Common myeloid progenitor, CD34-positive (primary cell): Measurements from ENCODE around the gene LRRK2.

Source experiments
- CTCF ChIA-PET: fragments of 350-600 bp; sonication (Branson Sonifier 250); formaldehyde crosslinking; loops from one replicate; lab custom pipeline; 2021; ENCODE audit warnings: antibody characterized with exemption; lab: Charles Lee
- POLR2A ChIA-PET: fragments of 350-600 bp; sonication (Branson Sonifier 250); formaldehyde crosslinking; loops from one replicate; lab custom pipeline; 2021; ENCODE audit warnings: antibody characterized with exemption; lab: Charles Lee
- DNase-seq, 3 donors: peaks; one replicate each; pipeline versions ENCODE4 v3.0.0 to v3.0.0-alpha.2; 2013
- H3K27ac ChIP-seq, 2 experiments: 1 replicate in 1 of 2; 2 replicates in 1 of 2; pipeline ENCODE4 v1.7.0; 2013; ENCODE audit warnings: inconsistent platforms in 2 of 2, low read length in 2 of 2, mild to moderate bottlenecking in 2 of 2, low read depth in 1 of 2, moderate library complexity in 1 of 2; ENCODE audit not compliant: severe bottlenecking in 2 of 2, insufficient read depth in 1 of 2, poor library complexity in 1 of 2
- H3K27me3 ChIP-seq, 5 experiments: replicated peaks in 2 of 5; 1 replicate in 3 of 5; 2 replicates in 2 of 5; pipeline versions ENCODE4 v1.6.1 to v1.7.0; 2013; ENCODE audit warnings: low read length in 4 of 5, mild to moderate bottlenecking in 2 of 5, moderate library complexity in 2 of 5, inconsistent platforms in 1 of 5; ENCODE audit not compliant: insufficient read depth in 5 of 5, control insufficient read depth in 4 of 5
- H3K36me3 ChIP-seq, 4 experiments: 1 replicate in 2 of 4; 2 replicates in 2 of 4; pipeline versions ENCODE4 v1.6.1 to v1.7.0; 2013; ENCODE audit warnings: low read length in 3 of 4, control low read depth in 1 of 4, mild to moderate bottlenecking in 1 of 4; ENCODE audit not compliant: control insufficient read depth in 4 of 4, insufficient read depth in 4 of 4
- H3K4me1 ChIP-seq, 4 experiments: 1 replicate in 3 of 4; 2 replicates in 1 of 4; pipeline versions ENCODE4 v1.6.1 to v1.7.1; 2013; ENCODE audit warnings: low read length in 3 of 4, mild to moderate bottlenecking in 3 of 4, control low read depth in 1 of 4, inconsistent platforms in 1 of 4, moderate library complexity in 1 of 4; ENCODE audit not compliant: control insufficient read depth in 4 of 4, insufficient read depth in 4 of 4; ENCODE audit errors: control extremely low read depth in 1 of 4
- H3K4me3 ChIP-seq, 7 experiments: 1 replicate in 4 of 7; 2 replicates in 3 of 7; pipeline versions ENCODE4 v1.5.1 to v1.7.0; 2013; ENCODE audit warnings: mild to moderate bottlenecking in 7 of 7, low read length in 6 of 7, moderate library complexity in 6 of 7, inconsistent platforms in 2 of 7, low read depth in 2 of 7, control low read depth in 1 of 7; ENCODE audit not compliant: insufficient read depth in 4 of 7, control insufficient read depth in 1 of 7; ENCODE audit errors: extremely low read depth in 1 of 7
- H3K9me3 ChIP-seq, 5 experiments: 1 replicate in 4 of 5; 2 replicates in 1 of 5; pipeline versions ENCODE4 v1.6.1 to v1.7.1; 2013; ENCODE audit warnings: low read length in 4 of 5, mild to moderate bottlenecking in 2 of 5, inconsistent platforms in 1 of 5, low read depth in 1 of 5, moderate library complexity in 1 of 5; ENCODE audit not compliant: control insufficient read depth in 4 of 5, insufficient read depth in 2 of 5; ENCODE audit errors: control extremely low read depth in 1 of 5
- whole genome bisulfite sequencing: methylation state at CpG from one replicate; pipeline ENCODE4 v1.1.5; 2013; ENCODE audit not compliant: insufficient coverage; 5-methylcytosine and 5-hydroxymethylcytosine counted together

Gene LRRK2

DNA sequence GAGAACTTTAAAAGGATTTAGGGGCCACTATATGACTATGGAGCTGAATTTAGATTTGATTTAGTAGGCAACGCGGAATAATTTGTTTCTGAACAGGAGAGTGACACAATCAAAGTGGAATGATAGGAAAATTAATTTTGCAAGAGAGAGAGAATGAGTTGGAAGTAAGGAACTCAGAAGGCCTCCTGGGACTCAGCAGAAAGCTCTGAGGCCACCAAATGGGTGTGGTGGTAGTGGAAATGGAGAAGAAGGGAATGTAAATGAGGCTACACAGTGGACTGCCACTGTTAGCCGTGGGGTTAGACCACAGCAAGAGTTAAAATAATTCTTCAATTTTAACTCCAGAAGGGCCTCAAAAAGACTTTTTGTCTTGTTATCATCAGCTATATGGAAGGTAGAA is 102.7 kb downstream of the LRRK2 start:
- no peak overlapping the region for H3K4me3 ChIP-seq
- POLR2A ChIA-PET, result no interaction called here
- no peaks in the 10 kb centered on the region for H3K4me1 ChIP-seq
- CTCF ChIA-PET, result interaction anchor here (1.1 kb wide), 1 partner anchor 13 kb away, joined by 7 read pairs; no protein-coding TSS in a partner anchor
- 100% methylated on average over 2 of the region's 3 CpGs for WGBS
- H3K9me3 ChIP-seq, result peaks cover 0 to 5% (median 0%) of the 10 kb centered on the region in 5 experiments
- no peak for DNase-seq
- H3K27ac ChIP-seq, result no peak overlapping the region
- no peaks in the 10 kb centered on the region for H3K36me3 ChIP-seq
- no peaks in the 10 kb centered on the region for H3K27me3 ChIP-seq

DNA sequence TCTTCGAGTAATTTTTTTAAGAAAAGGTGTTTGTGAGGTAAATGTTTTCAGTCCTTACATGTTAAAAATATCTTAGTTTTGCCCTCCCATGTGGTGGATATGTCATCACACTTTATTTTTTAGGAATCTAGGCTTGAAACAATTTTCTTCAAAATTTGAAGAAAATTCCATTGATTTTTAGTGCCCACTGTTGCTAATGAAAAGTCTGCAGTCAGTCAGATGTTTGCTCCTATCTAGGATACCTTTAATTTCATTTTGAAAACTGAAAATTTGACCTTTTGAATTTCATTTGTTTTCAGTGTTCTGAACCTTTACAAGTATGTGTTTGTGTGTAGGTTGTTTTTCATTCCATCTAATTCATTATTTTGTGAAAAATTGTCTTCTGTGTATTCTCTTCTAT is 105.4 kb downstream of the LRRK2 start:
- H3K4me1 ChIP-seq, result no peaks in the 10 kb centered on the region
- no CpG with 5 or more reads among the region's 1 CpG for WGBS
- H3K36me3 ChIP-seq, result no peaks in the 10 kb centered on the region
- H3K9me3 ChIP-seq, result peaks cover 0 to 5% (median 0%) of the 10 kb centered on the region in 5 experiments
- DNase-seq, result no peak
- no peak overlapping the region for H3K27ac ChIP-seq
- H3K4me3 ChIP-seq, result no peak overlapping the region
- H3K27me3 ChIP-seq, result no peaks in the 10 kb centered on the region
- POLR2A ChIA-PET, result no interaction called here
- CTCF ChIA-PET, result no interaction called here

DNA sequence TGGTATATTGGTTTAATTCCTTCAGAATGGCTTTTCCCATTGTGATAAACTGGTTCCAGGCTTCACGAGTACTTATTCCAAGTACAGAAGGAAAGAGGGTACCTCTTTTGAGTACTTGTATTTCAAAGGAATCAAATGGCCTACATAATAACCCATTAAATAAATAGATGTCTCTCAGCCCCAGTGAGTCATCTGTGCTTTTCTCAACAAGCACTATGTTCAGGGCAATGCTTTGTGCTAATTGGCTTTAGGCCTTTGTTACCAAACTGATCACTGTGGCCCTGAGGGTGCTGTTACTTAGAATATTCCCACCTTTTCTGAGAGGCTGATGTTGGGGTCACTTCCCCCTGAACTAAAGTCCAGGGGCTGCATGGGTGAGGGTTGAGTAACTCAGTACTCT is 107.1 kb downstream of the LRRK2 start:
- H3K36me3 ChIP-seq, result no peaks in the 10 kb centered on the region
- no peak overlapping the region for H3K27ac ChIP-seq
- ChIA-PET CTCF (no interaction called here), POLR2A (no interaction called here)
- H3K9me3 ChIP-seq, result peaks cover 0 to 5% (median 0%) of the 10 kb centered on the region in 5 experiments
- 67% methylated on average over 1 of the region's 1 CpG for WGBS
- H3K4me1 ChIP-seq, result no peaks in the 10 kb centered on the region
- DNase-seq, result no peak
- no peaks in the 10 kb centered on the region for H3K27me3 ChIP-seq
- no peak overlapping the region for H3K4me3 ChIP-seq

DNA sequence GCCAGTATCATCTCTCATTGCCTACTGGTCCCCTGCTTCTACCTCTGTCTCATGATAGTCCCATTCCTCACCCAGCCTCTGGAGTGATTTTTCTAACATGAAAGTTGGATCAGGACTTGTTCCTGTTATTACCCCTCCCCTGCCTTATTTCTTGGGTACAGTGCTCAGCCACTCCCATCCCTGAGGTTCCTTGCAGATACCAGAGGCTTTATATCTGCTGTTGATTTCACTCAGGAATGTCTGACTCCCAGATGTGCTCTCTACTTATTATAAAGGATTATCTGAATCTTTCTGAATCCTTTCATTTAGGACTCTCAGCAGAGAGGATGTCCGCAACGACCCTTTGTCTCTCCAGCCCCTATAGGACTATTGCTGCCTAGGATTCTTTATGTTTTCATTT is 111.2 kb downstream of the LRRK2 start:
- H3K27me3 ChIP-seq, result no peaks in the 10 kb centered on the region
- peaks cover 0 to 5% (median 0%) of the 10 kb centered on the region in 5 experiments for H3K9me3 ChIP-seq
- H3K36me3 ChIP-seq, result no peaks in the 10 kb centered on the region
- no peak overlapping the region for H3K4me3 ChIP-seq
- ChIA-PET CTCF (no interaction called here), POLR2A (no interaction called here)
- H3K4me1 ChIP-seq, result no peaks in the 10 kb centered on the region
- no CpG with 5 or more reads among the region's 2 CpGs for WGBS
- H3K27ac ChIP-seq, result no peak overlapping the region
- DNase-seq, result no peak

DNA sequence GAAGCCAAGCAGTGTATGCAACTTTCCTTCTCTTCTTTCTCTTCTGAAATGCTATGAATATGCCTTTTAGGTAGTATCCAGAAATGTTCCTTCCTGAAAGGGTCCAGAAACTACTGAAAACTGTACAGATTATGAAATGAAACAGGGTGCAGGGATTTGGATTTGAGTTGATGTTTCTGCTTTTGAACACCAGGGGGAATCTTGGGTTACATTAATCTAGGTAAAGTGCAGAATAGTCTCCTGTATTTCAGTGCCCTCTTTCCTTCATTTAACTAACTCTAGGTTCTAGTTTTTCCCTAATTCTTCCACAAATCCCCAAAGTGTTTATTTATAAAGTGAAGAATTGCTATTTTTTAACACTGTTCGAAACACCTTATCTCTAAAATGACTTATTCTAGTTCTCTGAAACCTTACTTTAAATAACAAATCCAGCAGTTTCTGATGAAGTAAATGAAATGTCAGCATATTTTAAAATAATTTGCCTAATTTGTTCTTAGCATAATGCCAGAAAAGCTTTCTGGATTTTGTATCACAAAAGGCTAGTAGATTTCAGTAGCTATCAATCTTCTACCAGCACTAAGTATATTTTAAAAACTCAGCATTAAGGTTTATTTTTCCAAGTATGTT is 111.9 kb downstream of the LRRK2 start:
- Histone ChIP-seq H3K36me3 (no peaks in the 10 kb centered on the region), H3K4me1 (no peaks in the 10 kb centered on the region), H3K9me3 (peaks cover 0 to 1% (median 0%) of the 10 kb centered on the region in 5 experiments), H3K27me3 (no peaks in the 10 kb centered on the region), H3K27ac (no peak overlapping the region), H3K4me3 (no peak overlapping the region)
- ChIA-PET POLR2A (no interaction called here), CTCF (no interaction called here)
- no CpG with 5 or more reads among the region's 1 CpG for WGBS
- peak in 2 of 3 donors; percentile 11 to 20 for DNase-seq

DNA sequence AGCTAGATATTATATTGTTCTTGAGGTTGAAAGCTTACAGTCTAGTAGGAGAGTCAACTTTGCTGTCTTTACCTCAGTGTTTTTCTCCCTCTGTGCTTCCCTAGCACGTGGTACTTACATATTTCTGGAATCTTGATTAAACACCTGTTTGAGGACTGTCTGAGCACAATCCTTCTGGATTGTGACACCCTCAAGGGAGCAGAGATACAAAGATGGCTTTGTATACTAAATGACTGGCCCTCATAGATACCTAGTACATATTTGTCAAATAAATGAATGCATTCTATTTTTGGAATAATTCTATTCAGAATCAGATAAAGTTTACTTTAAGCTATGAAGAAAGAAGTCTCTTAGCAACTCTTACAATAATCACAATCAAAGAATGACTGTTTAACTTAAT is 113.3 kb downstream of the LRRK2 start:
- Histone ChIP-seq H3K27me3 (no peaks in the 10 kb centered on the region), H3K9me3 (no peaks in the 10 kb centered on the region), H3K36me3 (no peaks in the 10 kb centered on the region), H3K4me1 (no peaks in the 10 kb centered on the region), H3K27ac (no peak overlapping the region), H3K4me3 (no peak overlapping the region)
- ChIA-PET CTCF (interaction anchor here (0.9 to 1.9 kb wide), 5 partner anchors 9 to 21 kb away, joined by 3 to 5 read pairs (median 4); no protein-coding TSS in a partner anchor), POLR2A (no interaction called here)
- DNase-seq, result no peak
- 100% methylated on average over 1 of the region's 1 CpG for WGBS

DNA sequence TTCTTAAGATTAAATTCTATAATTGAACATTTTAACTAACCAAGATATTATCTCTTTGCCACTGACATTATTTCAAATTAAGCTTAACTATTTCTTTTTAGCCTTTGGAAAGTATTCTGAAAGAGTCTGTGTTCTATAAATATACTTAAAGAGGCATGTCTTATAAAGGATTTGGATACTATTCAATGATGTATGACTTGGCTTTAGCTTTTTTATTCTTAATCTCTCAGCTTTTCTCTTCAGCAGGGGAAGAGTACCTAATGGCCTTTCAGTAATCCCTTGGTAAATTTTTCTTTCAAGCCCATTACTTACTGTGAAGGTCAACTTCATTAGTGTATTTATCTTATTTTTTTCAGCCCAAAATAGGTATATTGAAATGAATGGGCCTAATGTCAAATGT is 113.8 kb downstream of the LRRK2 start:
- CTCF ChIA-PET, result interaction anchor here (0.9 to 1.9 kb wide), 5 partner anchors 9 to 22 kb away, joined by 3 to 5 read pairs (median 4); no protein-coding TSS in a partner anchor

More for the DNA sequence above, 113.8 kb downstream of the LRRK2 start:
- DNase-seq, result no peak
- Histone ChIP-seq H3K4me1 (no peaks in the 10 kb centered on the region), H3K9me3 (no peaks in the 10 kb centered on the region), H3K4me3 (no peak overlapping the region), H3K27me3 (no peaks in the 10 kb centered on the region), H3K36me3 (no peaks in the 10 kb centered on the region), H3K27ac (no peak overlapping the region)
- POLR2A ChIA-PET, result no interaction called here
